OCI-LY3 (cell line): ENCODE data around the gene CAMTA1.

Experiments
- EZH2phosphoT487 ChIP-seq: fragments of 200-600 bp; shearing (Covaris generic); IDR thresholded peaks from 2 replicates; pipeline ENCODE4 v1.6.1; 2018; ENCODE audit warnings: antibody characterized with exemption, mixed run types, low read depth
- TF ChIP-seq, protein P1 (sequence below): fragments of 200-600, 300-600 bp; sonication (generic); IDR thresholded peaks from 2 replicates; pipeline ENCODE4 v1.5.1; 2014; ENCODE audit warnings: antibody characterized with exemption, low read length, low read depth

DNA sequence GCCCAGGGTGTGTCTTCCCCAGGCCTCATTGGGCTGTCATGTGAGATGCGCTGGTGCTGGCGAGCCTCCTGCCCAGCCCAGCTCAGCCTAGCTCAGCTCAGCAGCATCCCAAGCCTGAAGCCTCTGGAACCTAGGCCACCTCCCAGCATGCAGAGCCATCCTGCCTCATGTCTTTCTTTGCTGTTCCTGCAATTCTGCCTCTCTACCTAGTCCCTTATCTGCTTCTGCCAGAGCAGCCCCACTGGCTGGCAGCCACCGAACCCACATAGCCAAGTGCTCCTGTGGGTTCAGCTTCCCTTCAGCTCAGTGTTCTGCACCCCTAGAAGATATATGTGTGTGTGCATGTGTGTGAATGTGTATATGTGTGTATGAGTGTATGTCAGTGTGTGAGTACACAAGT is 694.3 kb downstream of the CAMTA1 start:
- TF ChIP-seq, protein P1, sequence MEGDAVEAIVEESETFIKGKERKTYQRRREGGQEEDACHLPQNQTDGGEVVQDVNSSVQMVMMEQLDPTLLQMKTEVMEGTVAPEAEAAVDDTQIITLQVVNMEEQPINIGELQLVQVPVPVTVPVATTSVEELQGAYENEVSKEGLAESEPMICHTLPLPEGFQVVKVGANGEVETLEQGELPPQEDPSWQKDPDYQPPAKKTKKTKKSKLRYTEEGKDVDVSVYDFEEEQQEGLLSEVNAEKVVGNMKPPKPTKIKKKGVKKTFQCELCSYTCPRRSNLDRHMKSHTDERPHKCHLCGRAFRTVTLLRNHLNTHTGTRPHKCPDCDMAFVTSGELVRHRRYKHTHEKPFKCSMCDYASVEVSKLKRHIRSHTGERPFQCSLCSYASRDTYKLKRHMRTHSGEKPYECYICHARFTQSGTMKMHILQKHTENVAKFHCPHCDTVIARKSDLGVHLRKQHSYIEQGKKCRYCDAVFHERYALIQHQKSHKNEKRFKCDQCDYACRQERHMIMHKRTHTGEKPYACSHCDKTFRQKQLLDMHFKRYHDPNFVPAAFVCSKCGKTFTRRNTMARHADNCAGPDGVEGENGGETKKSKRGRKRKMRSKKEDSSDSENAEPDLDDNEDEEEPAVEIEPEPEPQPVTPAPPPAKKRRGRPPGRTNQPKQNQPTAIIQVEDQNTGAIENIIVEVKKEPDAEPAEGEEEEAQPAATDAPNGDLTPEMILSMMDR, result no peak
- TF ChIP-seq EZH2phosphoT487, result no peak
